Erythroblast (primary cell): ENCODE results near the gene MVD.

Experiments used
- DNase-seq, 2 experiments: peaks; one replicate each; lab custom pipeline; 2025; lab: John Stamatoyannopoulos, UW
- GATA1 ChIP-seq: IDR thresholded peaks from 2 replicates; pipeline ENCODE4 v1.6.1; 2011; ENCODE audit warnings: low read depth, mild to moderate bottlenecking, control low read depth, low read length, moderate library complexity
- POLR2A ChIP-seq: IDR thresholded peaks from 2 replicates; pipeline ENCODE4 v1.6.1; 2011; ENCODE audit warnings: mild to moderate bottlenecking, low read length

MVD gene

GRCh38 chr16:88662843-88663606, at the start of gene MVD:
Gene MVD (minus strand): TSS chr16:88663091. CDS start chr16:88663080, 11 bp downstream.
- DNase-seq, result peak; percentile 99
- TF ChIP-seq POLR2A (peak; percentile 94), GATA1 (no peak)

- no peak for TF ChIP-seq POLR2A
- no peak for TF ChIP-seq GATA1
- no peak for DNase-seq
Measured at GRCh38 chr16:88712362-88712979, 49.6 kb upstream of the MVD start.

- TF ChIP-seq POLR2A, result no peak
- TF ChIP-seq GATA1, result no peak
- DNase-seq, result no peak
Measured at GRCh38 chr16:88711750-88712340, 49.0 kb upstream of the MVD start.

- no peak for DNase-seq
- no peak for TF ChIP-seq GATA1
- no peak for TF ChIP-seq POLR2A
Measured at GRCh38 chr16:88710556-88710955, 47.7 kb upstream of the MVD start.

- DNase-seq, result peak; percentile 45
- TF ChIP-seq GATA1 (no peak), POLR2A (no peak)
Measured at GRCh38 chr16:88706965-88707826, 44.3 kb upstream of the MVD start.

- peak; percentile 71 for TF ChIP-seq POLR2A
- no peak for TF ChIP-seq GATA1
- peak; percentile 94 to 97 for DNase-seq
Measured at GRCh38 chr16:88706229-88706964, 43.5 kb upstream of the MVD start, which contains the start of the genes CTU2 and RNF166. Gene CTU2 (plus strand): TSS chr16:88706503. CDS start chr16:88706531, 28 bp downstream. Gene RNF166 (minus strand): TSS chr16:88706408. CDS start chr16:88706325, 83 bp downstream.

- peak; percentile 57 to 70 for DNase-seq
- TF ChIP-seq POLR2A (no peak), GATA1 (no peak)
Measured at GRCh38 chr16:88705801-88706228, 42.9 kb upstream of the MVD start.

GRCh38 chr16:88705076-88705684, 42.3 kb upstream of the MVD start:
- DNase-seq, result peak; percentile 55 to 61
- TF ChIP-seq POLR2A (no peak), GATA1 (no peak)

- no peak for TF ChIP-seq POLR2A
- TF ChIP-seq GATA1, result no peak
Measured at GRCh38 chr16:88703486-88704309, 40.8 kb upstream of the MVD start.

GRCh38 chr16:88702371-88703210, 39.7 kb upstream of the MVD start:
- TF ChIP-seq GATA1 (no peak), POLR2A (no peak)
- no peak for DNase-seq

More at GRCh38 chr16:88703486-88704309, 40.8 kb upstream of the MVD start:
- peak; percentile 30 to 38 for DNase-seq
